ENCODE data around the gene SLC25A25.
"Not testable (repeated sequence)": the region's sequence is repeated elsewhere in the genome, so short reads cannot be mapped to it uniquely, and the experiment has no call there.

SLC25A25 gene

DNA sequence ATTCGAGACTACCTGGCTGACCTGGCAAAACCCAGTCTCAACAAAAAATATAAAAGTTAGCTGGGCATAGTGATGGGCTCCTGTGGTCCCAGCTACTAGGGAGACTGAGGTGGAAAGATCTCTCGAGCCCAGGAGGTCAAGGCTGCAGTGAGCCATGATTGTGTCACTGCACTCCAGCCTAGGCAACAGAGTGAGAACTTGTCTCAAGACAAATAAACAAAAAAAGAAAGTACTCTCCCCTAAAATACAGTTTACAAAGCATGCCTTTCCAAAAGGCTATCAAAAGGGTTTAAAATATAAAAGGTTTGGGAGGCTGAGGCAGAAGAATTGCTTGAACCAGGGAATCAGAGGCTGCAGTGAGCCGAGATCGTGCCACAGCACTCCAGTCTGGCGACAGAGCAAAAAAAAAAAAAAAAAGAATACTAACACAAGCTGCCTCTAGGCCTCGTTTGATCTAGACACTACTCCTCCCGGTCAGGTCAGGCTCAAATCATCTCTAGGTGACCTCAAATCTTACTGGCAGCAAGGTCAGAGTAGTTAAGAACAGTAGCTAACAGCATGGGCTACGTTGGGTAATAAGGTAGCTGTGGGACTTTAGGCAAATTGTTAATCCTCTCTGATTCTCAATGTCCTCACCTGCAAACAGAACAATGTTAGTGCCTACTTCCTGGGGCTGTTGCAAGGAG, 10.2 kb upstream of the SLC25A25 start:
- DNase-seq (ENCODE audit: low read depth in 1 of 2, low spot score in 1 of 2) = no peak
- no peak for TF ChIP-seq JUND (IDR thresholded peaks at IDR 0.05; ENCODE audit: low read depth)
- in situ Hi-C loops (cut with HindIII; ENCODE audit: low pct_unique_long_range_greater_than_20kb, low sequenced_read_pairs) = no loop called here

DNA sequence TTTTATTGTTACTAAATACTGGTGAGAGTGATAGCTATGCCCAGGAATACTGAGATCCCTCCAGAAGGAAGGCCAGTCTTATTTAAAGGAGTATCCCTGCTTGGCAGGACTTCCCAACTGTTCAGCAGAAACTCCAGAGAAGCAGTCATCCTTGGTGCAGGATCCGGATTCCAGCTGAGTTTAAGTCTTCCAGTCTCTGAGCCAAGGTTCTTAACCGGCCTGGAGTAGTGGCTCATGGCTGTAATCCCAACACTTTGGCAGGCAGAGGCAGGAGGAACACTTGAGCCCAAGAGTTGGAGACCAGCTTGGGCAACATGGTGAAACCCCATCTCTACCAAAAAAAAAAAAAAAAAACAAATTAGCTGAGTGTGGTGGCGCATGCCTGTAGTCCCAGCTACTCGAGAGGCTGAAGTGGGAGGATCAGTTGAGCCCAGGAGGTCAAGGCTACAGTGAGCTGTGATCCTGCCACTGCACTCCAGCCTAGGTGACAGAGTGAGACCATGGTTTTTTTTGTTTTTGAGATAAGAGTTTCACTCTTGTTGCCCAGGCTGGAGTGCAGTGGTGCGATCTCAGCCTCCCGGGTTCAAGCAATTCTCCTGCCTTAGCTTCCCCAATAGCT, 8.6 kb upstream of the SLC25A25 start:
- TF ChIP-seq JUND (IDR thresholded peaks at IDR 0.05; ENCODE audit: low read depth) = no peak
- in situ Hi-C loops (cut with HindIII; ENCODE audit: low pct_unique_long_range_greater_than_20kb, low sequenced_read_pairs) = no loop called here
- DNase-seq (ENCODE audit: low read depth in 1 of 2, low spot score in 1 of 2) = no peak

DNA sequence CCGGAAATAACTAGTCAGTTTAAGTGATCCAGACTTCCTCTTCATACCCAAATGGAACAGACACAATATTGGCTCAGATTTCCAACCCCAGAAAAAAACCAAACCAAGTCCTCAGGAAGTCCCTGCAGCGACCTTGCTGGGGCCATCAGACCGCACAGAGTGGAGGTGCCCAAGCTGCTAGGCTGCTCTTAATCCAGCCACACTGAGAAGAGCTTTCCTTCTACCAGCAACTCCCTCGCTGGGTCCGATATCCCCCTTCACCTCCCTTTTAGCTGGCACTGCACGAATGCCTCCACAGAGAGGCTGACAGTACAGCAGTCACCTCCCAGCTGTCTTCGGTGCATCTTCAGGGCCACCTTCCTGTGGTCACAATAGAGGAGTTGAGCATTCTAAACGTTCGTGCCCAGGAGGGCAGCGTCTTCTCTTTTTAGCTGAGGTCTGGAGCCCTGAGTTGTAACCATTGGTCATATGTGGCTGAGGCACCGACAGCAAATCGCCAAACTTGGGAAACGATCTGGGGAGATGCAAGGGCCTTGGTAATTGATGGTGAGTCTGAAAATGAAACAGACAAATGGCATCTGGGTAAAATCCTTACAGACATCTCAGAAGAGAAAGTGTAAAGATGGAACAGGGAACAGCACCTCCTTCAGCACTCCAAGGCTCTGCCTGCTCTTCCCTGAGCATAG, 6.6 kb upstream of the SLC25A25 start:
- DNase-seq (ENCODE audit: low read depth in 1 of 2, low spot score in 1 of 2) = no peak
- in situ Hi-C loops (cut with HindIII; ENCODE audit: low pct_unique_long_range_greater_than_20kb, low sequenced_read_pairs) = no loop called here
- TF ChIP-seq JUND (IDR thresholded peaks at IDR 0.05; ENCODE audit: low read depth) = no peak

DNA sequence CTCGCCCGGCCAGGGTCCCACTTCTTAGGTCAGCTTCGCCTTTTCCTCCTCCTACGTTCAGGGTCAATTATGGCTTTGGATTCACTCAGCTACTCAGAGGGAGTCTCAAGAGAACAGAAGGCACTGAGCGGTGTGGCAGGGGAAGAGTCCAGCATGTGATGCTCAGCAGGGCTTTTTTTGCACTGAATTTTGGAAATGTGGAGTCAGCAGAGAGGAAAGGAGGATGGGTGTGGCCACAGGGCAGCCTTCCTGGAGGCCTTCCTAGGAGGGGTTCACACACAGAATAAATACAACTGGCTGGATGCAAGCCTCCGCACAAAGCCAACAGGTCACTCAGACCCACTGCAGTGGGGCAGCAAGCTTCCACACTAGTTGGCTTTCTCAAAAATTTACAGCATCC, 5.8 kb upstream of the SLC25A25 start:
- TF ChIP-seq JUND (IDR thresholded peaks at IDR 0.05; ENCODE audit: low read depth) = no peak
- in situ Hi-C loops (cut with HindIII; ENCODE audit: low pct_unique_long_range_greater_than_20kb, low sequenced_read_pairs) = no loop called here

DNA sequence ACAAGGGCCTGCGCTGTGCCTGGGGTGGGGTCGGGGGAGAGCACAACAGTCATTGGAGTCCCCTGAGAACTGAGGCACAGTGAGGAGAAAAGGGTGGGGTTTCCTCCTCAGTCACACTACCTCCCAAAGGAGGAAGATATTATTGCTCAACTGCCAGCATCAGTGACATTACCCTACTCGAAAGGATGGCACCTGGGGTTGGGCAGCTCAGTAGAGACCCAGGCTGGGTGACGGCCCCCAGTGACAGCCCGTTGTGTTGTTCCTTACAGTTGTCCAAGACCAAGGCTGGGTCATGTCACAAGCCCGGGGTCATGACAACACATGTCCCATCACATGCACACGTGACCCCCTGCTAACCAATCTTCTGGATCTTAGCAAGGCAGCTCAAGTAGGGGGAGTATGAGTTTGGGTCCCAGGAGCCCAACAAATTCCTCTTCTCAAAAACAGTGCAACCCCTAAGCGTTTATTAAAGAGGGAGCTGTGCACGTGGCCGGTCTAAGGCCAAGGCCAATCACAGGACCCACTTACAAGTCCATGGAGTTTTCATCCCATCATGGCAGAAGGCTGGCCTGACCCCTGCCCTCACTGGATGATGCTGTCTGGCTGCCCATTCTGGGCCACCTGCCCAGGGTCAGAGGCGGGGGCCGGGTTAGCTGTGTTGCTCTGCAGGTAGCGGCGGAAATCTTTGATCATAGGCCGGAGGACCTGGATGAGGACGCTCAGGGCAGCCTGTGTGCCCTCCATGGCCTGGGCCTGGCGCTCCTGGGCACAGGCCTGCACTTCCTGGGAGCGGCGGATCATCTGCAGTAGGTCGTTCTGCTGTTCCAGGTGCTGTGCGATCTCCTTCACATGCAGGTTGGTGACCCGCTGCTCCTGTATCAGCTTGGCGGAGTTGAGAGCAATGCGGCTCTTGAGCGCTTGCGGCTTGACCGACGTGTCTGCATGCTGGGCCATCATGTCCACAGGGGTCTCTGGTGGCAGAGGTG, 4.9 kb upstream of the SLC25A25 start:
- in situ Hi-C loops (cut with HindIII; ENCODE audit: low pct_unique_long_range_greater_than_20kb, low sequenced_read_pairs) = no loop called here
- TF ChIP-seq JUND (IDR thresholded peaks at IDR 0.05; ENCODE audit: low read depth) = no peak
- no peak for DNase-seq (ENCODE audit: low read depth in 1 of 2, low spot score in 1 of 2)

More for the DNA sequence above, 5.8 kb upstream of the SLC25A25 start:
- no peak for DNase-seq (ENCODE audit: low read depth in 1 of 2, low spot score in 1 of 2)

DNA sequence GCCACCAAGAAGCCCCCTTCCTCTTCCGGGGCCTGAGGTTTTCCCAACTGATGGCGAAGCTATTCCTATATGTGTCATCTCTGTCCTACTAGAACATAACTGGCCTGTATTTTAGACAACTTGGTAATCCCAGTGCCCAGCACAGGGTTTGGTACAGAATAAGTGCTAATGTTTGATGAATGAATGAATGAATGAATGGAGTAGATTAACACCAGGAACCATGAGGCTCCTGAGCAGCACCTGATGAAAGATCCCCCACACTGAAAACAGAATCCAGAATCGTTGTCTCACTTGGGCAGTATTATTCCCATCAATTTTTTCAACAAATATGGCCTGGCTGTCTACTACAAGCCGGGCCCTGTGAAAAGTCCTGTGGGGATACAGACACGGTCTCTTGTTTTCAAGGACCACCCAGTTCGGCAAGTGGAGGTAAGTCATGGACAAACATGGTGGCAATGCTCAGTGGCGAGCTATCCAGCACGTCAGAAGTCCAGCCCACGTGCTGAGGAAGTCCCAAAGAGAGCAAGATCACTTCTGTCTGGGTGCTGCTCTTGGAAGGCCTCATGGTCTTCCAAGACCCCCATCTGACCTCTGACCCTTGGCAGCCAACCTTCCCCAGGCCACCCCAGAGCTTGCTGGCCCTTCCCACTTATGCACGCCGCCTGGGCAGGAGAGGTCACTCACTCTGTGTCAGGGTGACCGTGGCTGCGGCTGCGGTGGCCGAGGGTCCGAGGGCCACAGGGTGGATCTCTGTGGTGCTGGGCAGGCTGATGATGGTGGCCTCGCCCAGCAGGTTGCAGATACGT, 1.9 kb upstream of the SLC25A25 start:
- no peak for TF ChIP-seq JUND (IDR thresholded peaks at IDR 0.05; ENCODE audit: low read depth)
- DNase-seq (ENCODE audit: low read depth in 1 of 2, low spot score in 1 of 2) = no peak
- in situ Hi-C loops (cut with HindIII; ENCODE audit: low pct_unique_long_range_greater_than_20kb, low sequenced_read_pairs) = no loop called here

DNA sequence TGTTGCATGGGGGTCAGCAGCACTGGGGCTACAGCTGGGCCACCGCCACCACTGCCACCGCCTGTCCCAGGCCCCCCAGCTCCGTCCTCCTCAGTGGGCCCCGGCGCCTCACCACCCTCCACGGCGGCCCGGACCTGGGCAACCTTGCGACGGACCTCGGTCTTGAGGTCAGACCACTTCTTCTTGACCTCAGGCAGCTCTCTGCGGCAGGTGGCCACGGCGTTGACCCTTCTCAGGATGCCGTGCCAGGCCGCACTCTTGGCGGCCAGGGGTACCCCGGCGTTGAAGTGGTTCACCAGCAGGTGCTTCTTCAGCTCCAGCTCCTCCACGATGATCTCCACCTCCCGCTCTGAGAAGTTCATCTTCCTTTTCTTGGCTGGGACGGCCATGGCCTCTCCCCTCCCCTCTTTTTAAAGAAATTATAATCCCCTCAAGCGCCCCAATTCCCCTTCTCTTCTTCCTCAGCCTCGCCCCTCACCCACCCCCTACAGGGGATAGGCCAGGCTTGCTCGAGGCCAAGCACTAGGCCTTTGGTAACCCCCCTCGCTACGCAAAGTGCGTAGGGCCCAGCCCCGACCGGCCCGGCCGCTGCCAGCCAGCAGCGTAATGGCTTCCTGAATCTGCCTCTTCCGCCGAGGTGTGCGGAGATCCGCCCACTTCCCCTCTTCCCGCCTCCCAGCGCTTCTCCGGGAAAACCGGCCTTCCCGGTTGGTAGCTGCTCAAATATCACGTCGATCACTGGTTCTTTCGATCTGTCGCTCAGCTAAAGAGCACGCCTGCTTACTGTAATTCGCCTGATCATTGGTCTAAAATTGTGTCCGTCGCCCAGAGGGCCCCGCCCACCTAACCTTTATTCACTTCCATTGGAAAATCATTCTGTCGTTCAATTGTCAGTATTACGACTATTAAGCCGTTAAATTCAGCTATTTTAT, 1.1 kb upstream of the SLC25A25 start, which contains the start of gene NAIF1:
NAIF1 (minus strand) TSS at position 608 of the 932 bp plus-strand sequence; CDS start at position 389, 219 bp downstream.
- TF ChIP-seq JUND (IDR thresholded peaks at IDR 0.05; ENCODE audit: low read depth) = no peak
- in situ Hi-C loops (cut with HindIII; ENCODE audit: low pct_unique_long_range_greater_than_20kb, low sequenced_read_pairs) = no loop called here
- peak; percentile 99 to 100 for DNase-seq (ENCODE audit: low read depth in 1 of 2, low spot score in 1 of 2)

DNA sequence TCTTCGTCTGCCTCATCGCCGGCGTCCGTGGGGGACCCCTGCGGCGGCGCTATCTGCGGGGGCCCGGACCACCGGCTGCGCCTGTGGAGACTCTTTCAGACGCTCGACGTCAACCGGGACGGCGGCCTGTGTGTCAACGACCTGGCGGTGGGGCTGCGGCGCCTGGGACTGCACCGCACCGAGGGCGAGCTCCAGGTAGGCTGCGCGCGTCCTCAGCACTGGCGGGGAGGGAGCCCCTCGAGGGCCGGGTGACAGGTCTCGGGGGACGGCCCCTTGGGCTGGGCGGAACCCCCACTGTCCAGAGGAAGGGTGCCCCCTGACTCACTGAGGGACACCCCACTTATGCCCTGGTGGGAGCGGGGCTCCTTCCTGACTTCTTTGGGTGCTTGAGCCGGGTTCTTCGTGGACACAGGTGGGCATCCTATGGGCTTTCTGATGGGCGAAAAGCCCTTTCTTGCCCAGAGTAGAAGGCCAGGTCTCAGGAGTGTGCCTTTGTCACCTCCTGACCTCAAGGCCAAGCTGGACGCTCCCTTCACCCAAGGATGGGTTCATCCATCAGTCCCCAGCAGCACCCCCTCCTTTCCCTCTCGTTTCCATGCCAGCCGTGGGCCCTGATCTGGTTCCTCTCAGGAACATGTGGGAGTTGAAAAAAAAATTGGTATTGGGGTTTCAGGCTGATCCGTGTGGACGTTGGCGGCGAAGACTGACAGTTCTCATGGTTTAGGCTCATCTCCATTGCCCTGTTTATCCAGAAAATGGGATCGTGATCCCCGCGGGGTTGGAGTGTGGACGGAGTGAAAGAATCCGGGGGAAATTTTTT, 564 bp downstream of the SLC25A25 start:
- in situ Hi-C loops (cut with HindIII; ENCODE audit: low pct_unique_long_range_greater_than_20kb, low sequenced_read_pairs) = no loop called here
- no peak for TF ChIP-seq JUND (IDR thresholded peaks at IDR 0.05; ENCODE audit: low read depth)
- DNase-seq (ENCODE audit: low read depth in 1 of 2, low spot score in 1 of 2) = peak in 1 of 2 experiments; percentile 28

DNA sequence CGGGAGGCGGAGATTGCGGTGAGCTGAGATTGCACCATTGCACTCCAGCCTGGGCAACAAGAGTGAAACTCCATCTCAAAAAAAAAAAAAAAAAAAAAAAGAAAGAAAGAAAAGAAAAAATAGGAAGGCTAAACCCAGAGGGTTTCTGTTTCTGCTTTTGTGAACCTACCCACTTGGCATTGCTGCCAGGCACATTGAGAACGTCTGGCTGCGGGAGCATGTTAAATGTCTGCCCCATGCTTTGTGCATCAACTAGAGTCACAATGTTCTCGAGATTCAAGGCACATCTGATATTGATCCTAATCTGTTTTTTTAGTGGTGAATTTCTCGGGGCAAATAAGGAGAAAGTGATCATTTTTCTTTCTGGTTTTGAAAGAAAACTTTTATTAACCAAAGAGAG, 2.8 kb downstream of the SLC25A25 start:
- DNase-seq (ENCODE audit: low read depth in 1 of 2, low spot score in 1 of 2) = no peak

DNA sequence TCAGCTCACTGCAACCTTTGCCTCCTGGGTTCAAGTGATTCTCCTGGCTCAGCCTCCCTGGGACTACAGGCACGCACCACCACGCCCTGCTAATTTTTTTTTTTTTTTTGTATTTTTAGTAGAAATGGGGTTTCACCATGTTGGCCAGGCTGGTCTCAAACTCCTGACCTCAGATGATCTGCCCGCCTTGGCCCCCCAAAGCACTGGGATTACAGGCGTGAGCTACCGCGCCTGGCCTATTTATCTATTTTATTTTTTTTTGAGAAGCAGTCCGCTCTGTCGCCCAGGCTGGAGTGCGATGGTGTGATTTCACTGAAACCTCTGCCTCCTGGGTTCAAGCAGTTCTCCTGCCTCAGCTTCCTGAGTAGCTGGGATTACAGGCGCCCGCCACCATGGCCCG, 3.4 kb downstream of the SLC25A25 start:
- DNase-seq (ENCODE audit: low read depth in 1 of 2, low spot score in 1 of 2); in situ Hi-C loops (cut with HindIII; ENCODE audit: low pct_unique_long_range_greater_than_20kb, low sequenced_read_pairs): not testable (repeated sequence)

More for the DNA sequence above, 2.8 kb downstream of the SLC25A25 start:
- in situ Hi-C loops (cut with HindIII; ENCODE audit: low pct_unique_long_range_greater_than_20kb, low sequenced_read_pairs) = no loop called here
- TF ChIP-seq JUND (IDR thresholded peaks at IDR 0.05; ENCODE audit: low read depth) = no peak
